HUDEP-2 (cell line): ENCODE measurements around the gene NDST1.
"Not testable (repeated sequence)": the region's sequence is repeated elsewhere in the genome, so short reads cannot be mapped to it uniquely, and the experiment has no call there.

Experiments used
- DNase-seq, 76 experiments: peaks; one replicate each; lab custom pipeline; 2025; ENCODE audit not compliant: unreplicated experiment in 76 of 76; lab: John Stamatoyannopoulos, UW

NDST1 gene

GRCh38 chr5:150505816-150506215 lies 2.1 kb upstream of the NDST1 start:
- DNase-seq: no peak

DNA sequence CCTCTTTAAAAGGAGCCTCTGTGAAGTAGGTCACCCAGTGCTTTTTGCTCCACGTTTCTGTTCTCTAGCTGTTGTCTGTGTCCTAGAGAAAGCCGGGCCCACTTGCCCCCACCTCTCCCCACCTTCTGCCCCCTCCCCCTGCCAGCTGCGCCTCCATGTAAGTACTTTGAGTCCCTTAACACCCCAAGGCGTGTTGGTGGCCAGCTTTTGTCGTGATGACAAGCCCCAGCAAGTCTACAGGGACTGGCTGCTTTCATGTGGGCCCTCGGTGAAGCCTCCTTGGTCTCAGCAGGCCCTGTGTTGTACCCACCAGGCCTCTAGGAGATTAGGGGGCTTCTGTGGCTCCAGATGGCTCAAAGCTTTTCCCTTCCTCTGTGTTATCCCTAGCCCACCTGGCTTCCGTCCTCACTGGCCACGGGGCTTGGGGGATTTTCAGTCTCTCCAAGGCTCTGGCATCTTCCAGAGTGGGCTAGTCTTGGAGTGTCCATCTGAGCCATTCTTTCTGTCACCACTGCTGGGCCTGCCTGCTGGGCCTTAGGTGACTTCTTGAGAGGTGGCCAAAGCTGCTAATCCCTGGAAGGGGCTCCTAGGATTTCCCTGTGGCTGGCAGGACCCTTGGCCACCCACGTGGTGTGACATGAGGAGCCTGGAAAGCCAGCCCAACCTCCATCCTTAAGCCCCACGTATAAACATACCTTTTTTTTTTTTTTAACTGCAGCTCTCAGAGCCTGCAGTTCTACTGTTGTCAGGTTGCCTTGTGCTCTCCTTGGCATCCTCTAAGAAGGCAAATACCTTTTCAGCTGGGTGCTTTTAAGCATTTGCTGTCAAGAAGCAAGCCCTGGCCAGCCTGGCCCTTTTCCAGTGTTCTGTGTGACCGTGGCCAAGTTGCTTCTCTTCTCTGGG lies 1.1 kb upstream of the NDST1 start:
- no peak for DNase-seq

DNA sequence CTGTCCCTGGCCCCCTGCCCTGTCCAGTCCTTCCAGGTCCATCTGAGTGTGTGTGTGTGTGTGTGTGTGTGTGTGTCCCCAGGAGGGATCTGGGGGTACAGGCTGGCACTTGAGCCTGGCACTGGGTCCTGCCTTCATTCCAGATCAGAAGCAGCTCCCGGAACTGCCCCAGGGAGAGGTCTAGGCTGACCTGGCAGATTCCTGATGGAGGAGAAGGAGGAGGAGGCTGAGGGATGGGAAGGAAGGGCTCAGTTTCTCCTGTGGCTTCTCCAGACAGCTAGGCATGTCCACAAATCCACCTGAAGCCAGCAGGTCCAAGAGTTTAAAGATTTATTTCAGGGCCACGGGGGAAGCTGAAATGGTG lies 328 bp downstream of the NDST1 start:
- DNase-seq: no peak

GRCh38 chr5:150508828-150509227 lies 897 bp downstream of the NDST1 start:
- no peak for DNase-seq

DNA sequence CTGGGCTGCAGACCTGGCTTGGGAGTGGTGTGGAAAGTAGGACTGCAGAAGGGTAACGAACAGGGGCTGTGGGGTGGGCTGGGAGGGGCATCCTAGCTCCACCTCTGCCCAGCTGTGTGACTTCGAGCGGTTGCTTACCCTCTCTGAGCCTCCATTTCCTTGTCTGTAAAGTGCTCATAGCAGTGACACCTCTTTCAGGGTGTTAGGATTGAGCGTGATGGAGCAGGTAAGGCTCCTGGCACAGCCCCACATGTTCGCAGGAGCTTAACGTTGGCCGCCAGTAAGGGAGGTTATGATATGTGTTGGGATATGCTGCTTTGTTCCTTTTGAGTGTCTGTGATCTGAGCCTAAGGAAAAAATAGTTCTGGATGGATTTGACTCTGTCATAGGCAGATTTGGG lies 2.1 kb downstream of the NDST1 start:
- DNase-seq: no peak

- no peak for DNase-seq
Observed at GRCh38 chr5:150510460-150511263, 2.7 kb downstream of the NDST1 start.

GRCh38 chr5:150511578-150512367 lies 3.8 kb downstream of the NDST1 start:
- DNase-seq: peak in 11 of 76 experiments; percentile 5 to 36 (median 22)

GRCh38 chr5:150512368-150512747 lies 4.4 kb downstream of the NDST1 start:
- DNase-seq: no peak

DNA sequence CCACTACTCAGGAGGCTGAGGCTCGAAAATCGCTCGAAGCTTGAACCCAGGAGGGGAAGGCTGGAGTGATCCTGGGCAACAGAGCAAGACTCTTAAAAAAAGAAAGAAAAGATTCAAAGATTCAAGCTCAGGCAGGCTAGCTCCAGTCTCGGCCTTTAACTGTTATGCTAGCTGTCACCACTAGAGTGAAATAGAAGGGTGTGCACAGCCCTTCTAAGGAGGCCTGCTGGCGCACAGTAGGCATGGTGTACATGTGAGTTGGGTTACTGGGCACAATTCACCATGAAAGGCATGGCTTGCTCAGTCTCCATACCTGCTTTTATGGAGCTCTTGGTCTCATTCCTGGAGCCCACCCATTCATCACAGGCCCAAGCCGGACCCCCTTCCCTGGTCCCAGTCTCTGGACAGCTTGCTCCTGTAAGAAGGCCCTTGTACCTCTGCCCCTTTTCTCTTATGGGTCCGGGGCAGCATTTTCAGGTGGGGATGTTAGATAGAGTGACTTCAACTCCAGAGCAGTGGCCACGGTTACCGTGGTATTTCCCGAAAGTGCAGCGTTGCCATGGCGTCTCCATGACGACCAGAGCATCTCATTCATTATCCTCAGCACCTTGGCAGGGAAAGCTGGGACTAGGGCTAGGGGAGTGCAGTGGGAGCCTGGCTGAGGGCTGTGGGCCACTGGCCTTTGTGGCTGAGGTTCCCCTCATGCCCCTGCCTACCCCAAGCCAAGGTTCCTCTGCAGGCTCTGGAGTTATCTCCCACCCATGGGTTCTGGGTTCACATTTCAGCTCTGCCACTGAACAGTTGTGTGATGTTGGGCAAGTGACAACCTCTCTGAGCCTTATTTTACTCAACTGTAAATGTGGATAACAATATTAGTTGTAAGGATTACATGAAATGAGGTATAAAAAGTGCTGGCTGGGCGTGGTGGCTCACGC lies 5.7 kb downstream of the NDST1 start:
- DNase-seq: peak in 4 of 76 experiments; percentile 4 to 14 (median 10)

GRCh38 chr5:150514708-150515211 lies 6.8 kb downstream of the NDST1 start:
- no peak for DNase-seq

- DNase-seq: no peak
Observed at GRCh38 chr5:150515446-150515845, 7.5 kb downstream of the NDST1 start.

DNA sequence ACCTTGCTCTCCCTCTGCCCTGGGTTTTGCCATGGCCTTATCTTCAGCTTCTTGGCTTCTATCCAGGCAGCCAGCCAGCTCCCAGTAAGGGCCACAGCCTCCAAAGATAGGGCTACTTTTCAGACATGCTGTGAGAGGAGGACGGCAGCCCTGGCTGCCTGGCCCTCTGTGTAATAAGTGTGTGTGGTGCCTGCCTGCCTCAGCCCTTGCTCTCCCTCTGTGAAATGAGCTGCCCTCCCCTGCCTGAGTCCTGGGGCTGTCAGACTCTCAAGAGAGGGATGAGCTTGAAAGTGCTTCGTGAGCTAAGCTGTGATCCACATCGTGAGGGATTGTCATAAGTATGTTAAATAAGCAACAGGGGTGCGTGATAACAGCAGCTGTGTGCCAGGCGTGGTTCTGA lies 8.1 kb downstream of the NDST1 start:
- DNase-seq: peak in 72 of 76 experiments; percentile 4 to 87 (median 58)

- peak in 35 of 76 experiments; percentile 6 to 54 (median 27) for DNase-seq
Observed at GRCh38 chr5:150517272-150518152, 9.6 kb downstream of the NDST1 start.

- not testable (repeated sequence) for DNase-seq
Observed at GRCh38 chr5:150518712-150519559, 11.0 kb downstream of the NDST1 start.

GRCh38 chr5:150519560-150519945 lies 11.6 kb downstream of the NDST1 start:
- DNase-seq: no peak

GRCh38 chr5:150519978-150520377 lies 12.0 kb downstream of the NDST1 start:
- DNase-seq: no peak

GRCh38 chr5:150520747-150521521 lies 13.0 kb downstream of the NDST1 start:
- no peak for DNase-seq
